ENCODE results near the gene NHEJ1.

NHEJ1 gene

DNA sequence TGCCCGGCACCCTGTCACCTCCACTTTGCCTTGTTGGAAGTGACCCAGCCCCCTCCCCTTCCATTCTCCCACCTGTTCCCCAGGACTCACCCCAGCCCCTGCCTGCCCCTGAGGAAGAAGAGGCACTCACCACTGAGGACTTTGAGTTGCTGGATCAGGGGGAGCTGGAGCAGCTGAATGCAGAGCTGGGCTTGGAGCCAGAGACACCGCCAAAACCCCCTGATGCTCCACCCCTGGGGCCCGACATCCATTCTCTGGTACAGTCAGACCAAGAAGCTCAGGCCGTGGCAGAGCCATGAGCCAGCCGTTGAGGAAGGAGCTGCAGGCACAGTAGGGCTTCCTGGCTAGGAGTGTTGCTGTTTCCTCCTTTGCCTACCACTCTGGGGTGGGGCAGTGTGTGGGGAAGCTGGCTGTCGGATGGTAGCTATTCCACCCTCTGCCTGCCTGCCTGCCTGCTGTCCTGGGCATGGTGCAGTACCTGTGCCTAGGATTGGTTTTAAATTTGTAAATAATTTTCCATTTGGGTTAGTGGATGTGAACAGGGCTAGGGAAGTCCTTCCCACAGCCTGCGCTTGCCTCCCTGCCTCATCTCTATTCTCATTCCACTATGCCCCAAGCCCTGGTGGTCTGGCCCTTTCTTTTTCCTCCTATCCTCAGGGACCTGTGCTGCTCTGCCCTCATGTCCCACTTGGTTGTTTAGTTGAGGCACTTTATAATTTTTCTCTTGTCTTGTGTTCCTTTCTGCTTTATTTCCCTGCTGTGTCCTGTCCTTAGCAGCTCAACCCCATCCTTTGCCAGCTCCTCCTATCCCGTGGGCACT lies 21.9 kb upstream of the NHEJ1 start:
- no peak for DNase-seq

DNA sequence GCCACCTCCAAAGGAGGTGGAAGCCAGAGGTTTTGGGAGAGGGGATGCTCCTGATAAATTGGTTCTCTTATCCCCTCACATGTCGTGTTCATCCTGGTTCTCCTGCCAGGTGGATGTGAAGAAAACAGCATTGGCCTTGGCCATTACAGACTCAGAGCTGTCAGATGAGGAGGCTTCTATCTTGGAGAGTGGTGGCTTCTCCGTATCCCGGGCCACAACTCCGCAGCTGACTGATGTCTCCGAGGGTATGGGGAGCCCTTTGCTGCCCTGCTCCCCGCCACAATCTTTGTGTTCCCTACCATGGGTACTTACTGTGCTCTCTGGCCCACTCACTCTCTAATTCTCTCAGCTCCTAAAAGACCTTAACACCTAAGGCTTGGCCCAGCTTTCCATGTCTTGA lies 20.9 kb upstream of the NHEJ1 start:
- DNase-seq, result no peak

DNA sequence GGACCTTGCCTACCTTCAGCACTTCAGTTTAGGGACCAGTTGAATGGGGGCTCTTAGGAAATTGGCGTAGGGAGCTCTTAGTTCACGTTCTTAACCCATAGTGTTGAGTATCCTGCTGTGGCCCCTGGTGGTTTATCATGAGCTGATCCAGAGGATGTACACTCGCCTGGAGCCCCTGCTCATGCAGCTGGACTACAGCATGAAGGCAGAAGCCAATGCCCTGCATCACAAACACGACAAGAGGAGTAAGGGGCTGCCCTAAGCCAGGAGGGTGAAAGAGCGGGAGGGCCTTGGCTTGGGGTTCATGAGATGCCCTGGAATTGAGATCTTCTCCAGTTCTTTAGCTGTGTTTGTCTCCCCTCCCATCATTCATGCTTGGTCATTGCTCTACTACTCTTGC lies 20.3 kb upstream of the NHEJ1 start:
- DNase-seq, result no peak

DNA sequence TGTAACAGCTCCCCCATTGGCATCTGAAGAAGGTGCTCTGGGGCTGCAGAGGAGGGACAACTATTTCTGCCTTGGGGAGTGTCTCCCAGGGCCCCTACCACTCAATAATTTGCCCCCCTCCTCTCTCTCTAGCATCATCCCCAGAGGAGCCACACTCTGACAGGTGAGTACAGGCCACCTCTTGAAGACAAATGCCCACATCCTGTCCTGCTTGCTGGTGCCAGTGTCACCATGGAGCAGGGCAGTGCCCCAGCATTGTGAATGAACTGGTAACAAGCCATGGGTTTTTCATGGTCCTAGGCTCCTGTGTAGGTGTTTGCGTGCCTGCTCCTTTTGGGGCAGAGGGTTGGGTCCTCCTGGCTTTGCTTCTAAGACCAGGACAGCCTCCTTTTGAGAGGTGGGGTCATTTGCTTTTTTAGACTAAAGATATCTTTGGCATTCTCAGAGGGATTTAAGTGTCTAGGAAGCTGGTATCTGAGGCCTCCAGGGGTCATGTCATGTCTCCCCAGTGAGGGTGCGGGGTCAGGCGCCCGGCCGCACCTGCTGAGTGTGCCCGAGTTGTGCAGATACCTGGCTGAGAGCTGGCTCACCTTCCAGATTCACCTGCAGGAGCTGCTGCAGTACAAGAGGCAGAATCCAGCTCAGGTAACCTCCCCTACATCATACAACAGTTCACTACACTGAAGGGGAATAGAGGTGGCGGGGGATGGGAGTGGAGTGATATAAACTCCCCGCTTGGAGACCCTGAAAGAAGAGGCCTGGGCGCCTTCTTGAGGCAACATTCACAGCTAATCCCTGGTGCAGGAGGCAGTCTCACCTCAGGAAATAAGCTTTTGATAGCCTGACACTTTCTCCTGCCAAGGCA lies 19.2 kb upstream of the NHEJ1 start:
- no peak for DNase-seq

DNA sequence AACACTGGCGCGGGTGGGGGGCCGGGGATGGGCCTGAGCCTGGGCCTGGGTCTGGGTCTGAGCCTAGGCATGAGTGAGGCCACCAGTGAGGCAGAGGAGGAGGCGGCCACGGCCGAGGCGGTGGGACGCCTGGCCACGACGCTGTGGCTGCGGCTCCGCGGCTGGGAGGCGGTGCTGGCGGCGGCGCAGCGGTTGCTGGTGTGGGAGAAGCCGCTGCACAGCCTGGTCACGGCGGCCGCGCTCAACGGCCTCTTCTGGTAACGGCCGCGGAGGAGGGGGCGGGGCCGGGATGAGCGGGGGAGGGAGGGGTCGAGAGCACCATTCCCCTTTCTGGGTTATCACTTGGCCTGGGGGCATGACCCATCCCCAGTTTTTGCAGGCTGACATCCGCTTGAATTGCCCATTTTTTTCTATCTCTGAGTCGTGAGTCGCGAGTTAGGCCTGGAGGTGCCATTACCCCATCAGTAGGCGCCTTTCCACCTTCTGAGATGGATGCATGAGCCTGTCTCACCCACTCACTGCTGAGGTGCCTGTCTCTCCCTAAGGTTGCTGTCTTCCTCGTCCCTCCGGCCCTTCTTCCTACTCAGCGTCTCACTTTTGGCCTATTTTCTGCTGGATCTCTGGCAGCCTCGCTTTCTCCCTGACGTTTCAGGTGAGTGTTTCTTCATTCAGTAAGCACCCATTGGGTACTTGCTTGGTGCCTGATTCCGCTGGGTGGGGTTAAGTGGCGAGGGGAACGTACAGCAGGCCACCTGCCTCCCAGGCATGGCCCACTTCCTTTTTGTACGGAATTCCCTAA lies 18.0 kb upstream of the NHEJ1 start:
- no peak for DNase-seq

DNA sequence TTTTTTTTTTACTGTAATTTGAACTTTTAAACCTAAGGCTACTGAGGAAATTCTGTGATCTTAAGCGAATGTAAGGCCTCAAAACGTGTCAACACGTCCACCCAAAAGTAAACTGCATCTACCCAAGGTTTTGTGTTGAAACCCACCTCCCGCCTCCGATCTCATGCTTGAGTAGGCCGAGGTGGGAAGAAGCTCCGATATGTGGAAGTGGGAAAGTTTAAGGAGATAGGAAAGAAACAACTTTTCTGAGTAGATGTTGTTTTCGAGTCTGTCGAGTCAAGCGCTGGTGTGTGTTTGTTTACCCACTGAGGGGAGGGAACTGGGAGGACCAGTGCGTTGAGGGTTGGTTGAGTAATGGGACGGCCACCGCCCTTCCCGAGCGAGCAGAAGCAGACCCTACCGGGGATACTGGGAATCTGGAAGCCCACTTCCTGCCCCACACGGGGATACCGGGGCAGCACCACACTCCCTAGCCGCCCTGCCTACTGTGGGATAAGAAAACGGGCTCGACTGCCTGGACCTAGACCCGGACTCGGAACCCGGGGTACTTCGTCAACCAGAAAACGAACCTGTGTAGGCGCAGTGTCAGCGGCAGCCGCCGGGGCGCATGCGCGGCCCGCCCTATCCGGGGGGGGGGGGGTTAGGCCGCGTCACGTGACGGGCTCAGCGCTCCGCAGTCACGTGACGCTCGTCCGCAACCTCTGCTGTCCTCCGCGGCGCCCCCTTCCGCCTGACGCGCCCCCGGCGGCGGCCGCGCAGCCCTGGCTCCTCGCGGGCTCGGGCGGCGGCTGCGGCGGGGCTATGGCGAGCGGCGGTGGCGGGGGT lies 17.1 kb upstream of the NHEJ1 start, which contains the start of gene RETREG2:
RETREG2 (plus strand) TSS at position 724 of the 825 bp plus-strand sequence; CDS start at position 802, 78 bp downstream.
- peak; percentile 36 for DNase-seq

DNA sequence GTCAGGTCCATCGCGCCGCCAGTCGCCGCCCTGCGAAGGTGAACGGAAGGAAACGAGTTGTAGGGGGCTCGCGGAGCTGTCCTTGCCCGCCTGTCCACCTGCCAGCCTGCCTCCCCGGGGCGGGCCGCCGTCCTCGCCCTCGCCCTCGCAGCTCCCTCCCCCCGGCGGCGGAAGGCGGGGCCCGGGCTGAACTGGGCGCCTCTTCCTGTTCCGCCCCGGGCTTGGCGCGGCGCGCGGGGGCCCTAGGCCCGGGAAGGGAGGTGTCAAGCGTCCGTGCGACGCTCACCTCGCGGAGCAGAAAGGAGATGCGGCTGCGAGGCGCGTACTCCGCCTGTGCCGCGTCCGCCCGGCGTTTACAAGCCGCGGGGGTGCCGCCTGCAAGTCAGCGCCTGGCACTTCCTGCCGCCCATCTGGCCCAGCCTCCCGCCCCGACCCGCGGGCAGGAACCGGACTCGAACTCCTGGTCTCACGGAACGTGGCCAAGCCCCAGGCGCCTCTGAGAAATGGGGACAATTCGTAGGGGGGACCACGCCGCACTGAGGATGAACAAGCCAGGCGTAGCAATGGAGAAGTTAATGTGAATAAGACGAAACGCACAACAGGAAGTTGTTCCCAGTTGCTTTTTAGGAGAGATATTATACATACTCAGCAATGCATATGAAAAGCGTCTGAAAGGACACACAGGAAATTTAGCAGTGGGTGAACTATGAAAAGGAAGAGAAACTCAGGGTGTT lies 16.4 kb upstream of the NHEJ1 start, which contains the start of gene CNPPD1:
CNPPD1 (minus strand) TSS at position 108 of the 734 bp plus-strand sequence; CDS start at position 11, 97 bp downstream.
- peak; percentile 36 for DNase-seq

DNA sequence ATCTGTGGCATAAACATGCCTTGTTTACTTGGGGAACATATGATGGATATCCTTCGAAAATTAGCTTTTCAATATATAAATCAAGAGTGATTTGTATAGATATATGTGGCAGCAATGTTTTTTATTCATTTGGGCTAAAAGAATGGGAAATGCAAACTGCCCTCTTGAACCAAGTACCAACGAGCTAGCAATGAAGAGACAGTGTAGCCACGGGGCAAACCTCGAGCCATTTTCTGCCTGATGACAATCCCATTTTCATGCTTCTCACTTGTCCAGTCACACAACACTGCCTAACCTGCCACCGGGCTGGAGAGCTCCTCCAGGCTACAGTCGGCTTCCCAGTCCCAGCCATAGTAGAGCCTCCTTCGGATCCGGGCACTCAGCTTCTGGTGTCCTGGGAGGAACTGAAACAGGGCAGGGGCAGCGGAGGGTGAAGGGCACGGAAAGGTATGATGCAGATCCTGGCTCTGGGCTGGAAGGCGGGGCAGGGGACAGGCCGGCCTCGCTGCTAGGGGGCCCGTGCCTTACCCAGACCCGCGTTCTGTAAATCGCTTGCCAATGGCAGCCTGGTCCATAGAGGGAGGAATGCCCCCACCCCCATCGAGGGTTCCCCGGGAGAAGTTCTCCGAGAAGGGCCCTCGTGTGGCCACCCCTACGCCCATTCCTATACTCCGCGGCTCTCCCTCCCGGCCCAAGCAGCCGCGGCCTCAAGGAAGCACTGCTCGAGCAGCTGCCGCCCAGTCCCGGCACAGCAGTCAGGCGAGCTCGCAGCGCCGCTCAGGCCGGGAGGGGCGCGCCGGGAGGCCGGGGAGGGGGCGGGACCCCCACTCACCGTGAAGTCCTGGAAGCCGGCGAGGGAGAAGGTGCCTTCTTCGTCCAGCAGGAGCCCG lies 15.6 kb upstream of the NHEJ1 start:
- DNase-seq, result no peak

DNA sequence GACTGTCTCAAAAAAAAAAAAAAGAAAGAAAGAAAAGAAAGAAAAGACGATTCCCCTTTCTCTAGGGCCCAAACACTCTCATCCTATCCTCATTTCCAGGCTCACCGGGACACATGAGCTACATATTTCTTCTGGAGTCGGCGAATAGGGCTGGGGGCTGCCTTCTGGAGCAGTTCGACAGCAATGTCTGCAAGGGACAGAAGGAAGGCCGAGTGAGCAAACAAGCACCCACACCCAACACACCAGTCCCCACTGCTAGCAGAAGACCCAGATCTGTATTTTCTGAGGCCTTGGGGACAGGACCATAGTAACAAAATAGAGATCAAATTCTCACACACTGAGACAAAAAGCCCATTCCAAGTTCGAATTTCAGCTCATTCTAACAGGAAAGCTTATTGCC lies 14.9 kb upstream of the NHEJ1 start:
- DNase-seq, result no peak

DNA sequence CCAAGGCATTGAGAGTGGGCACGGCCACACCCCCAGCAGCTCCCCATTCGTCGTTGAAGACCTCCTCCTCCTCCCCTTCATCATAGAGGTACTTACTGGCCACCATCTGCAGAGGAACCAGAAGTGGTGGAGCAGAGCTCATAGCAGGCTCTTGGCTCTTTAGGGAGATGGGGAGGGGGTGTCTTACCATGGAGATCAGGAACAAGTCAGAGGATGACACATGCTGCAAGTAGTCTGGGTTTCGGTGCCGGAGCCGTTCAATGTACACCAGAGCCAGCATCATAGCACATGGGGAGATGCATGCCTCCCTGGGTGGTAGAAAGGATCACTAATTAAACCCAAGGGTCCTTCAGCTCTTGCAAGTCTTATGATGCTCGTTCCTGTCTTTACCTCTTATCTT lies 14.2 kb upstream of the NHEJ1 start:
- no peak for DNase-seq

DNA sequence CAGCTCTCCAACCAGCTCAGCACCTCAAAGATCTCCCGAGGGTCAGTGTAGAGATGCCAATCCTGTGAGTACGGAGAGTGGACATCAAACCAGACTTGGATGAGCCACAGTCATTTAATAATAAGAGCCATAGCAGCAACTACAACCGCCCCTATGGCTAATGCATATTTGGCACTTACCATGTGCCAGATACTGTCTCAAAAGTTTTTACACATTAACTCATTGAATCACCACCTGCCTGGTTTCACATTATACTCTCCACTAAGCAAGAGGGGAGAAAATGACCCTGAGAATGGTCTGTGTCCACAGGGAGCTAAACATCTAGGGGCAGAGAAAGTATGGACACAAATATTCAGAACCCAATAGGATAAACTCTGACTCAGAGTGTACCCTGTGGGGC lies 13.5 kb upstream of the NHEJ1 start:
- no peak for DNase-seq

DNA sequence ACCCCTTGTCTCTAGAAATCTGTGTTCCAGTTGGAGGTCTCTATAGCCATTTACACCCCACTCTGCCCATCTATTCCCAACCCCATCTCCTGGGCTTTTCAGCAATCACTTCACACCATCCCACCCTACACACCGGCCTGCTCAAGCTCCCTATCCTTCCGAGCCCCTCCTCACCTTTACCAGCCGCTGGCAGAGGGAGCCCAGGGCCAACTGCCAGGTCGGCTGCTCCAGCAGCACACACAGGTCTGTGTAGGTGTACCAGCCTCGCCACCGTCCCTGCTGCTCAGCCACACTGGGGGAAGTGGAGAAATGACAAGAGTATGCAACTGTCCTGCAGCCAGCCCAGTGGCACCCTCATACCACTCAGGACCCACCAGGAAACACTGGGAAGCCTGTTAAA lies 12.6 kb upstream of the NHEJ1 start:
- no peak for DNase-seq

DNA sequence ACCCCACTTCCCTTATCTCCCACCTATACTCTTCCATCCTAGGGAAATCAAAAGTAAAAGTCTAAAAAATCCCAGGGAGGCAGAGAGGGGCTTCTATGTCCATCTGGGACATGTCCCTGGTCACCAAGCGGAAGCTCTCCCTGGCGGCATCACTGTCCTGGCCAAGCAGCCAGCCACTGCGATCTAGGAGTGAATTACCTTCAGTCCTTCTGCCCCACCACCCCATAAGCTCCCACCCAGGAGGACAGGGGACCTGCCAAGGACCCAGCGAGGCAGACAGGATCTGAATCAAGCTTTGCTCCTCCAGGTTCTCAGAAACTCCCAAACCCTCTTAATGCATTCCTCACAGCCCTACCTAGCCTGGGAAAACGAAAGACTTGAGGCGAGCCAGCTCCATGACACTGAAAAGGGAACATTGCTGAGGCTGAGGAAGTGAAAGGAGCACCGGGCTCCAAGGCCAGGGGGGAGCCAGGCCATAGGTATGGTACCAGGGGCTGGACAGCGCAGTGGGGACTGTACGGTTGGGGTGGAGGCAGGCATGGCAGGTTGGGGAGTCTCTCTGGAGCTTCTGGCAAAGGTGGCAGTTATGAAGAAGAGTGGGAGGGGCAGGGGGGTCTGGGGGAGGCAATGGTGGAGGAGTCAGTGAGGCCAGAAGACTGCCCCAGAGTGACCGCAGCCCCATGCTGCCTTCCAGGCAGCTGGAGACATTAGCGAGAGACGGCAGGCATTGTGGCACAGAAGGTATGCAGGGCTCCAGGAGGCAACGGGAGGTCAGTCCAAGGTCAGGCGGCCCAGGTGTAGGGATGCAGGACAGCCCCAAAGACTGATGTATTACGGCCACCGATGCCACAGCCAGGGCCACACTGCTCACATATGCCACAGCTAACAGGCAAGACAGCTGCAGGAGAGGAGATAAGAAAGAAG lies 11.9 kb upstream of the NHEJ1 start:
- DNase-seq, result no peak

DNA sequence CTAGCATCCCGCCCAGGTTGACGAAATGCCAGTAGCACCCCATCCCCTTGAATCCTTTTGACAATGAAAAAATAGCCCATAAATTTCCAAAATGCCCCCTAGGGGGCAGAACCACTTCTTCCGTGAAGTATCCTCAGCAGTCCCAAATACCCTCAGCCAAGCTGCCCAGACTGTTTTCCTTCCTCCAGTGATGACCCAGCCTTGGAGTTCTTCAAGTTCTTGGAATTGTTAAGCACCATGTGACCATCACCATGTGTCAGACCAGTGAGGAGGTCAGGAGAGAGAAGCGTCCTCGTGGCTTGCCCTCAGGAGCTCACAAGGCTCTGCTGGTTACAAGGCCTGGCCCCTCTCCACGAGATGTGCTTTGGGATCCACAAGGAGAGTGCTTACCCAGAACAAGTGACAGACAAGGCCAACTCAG lies 10.6 kb upstream of the NHEJ1 start:
- DNase-seq, result no peak

DNA sequence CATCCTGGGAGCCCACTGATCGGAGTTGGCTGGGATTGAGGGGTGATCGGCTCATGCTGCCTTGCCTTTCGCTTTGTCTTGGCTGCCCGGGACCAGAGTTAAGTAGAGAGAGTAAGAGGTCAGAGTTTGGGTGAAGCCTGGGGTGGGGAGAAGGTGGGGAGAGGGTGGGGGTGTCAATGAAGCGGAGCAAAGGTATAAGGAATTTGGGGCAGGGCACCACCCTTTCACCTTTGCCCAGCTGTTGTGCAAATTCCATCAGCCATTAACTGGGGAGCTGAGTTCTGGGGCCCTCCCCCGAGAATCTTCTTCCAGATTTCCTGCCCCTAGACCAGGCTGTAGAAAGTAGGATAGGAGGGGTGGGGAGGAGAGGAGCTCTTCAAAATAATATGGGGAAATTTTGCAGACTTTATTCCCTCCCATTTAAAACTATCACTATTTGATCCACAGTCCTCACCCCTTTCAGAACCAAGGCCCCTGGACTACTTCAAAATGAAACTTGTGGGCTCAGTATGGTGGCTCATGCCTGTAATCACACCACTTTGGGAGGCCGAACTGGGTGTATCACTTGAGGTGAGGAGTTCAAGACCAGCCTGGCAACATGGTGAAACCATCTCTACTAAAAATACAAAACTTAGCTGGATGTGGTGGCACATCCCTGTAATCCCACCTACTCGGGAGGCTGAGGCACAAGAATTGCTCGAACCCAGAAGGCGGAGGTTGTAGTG lies 9.5 kb upstream of the NHEJ1 start, which contains the start of gene SLC23A3:
SLC23A3 (minus strand) TSS at position 100 of the 725 bp plus-strand sequence; CDS start at position 55, 45 bp downstream.
- DNase-seq, result no peak

DNA sequence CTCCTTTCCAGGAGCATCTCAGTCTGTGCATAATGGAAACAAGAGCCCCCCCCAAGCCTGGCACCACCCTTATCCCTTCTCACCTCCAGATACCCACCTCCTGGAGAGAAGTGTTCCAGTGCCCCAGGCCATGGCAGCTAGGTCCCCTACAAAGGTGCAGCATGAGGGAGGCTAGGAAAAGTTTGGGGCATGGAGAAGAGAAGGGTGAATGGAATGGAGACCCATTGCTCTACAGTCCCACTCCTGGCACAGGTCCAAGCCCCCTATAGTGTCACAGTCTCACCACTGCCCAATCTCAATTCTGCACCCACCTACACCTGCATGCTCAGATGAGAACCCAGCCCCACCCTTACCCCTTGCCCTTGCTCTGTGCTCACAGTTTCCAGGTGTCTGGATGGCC lies 8.3 kb upstream of the NHEJ1 start:
- no peak for DNase-seq

DNA sequence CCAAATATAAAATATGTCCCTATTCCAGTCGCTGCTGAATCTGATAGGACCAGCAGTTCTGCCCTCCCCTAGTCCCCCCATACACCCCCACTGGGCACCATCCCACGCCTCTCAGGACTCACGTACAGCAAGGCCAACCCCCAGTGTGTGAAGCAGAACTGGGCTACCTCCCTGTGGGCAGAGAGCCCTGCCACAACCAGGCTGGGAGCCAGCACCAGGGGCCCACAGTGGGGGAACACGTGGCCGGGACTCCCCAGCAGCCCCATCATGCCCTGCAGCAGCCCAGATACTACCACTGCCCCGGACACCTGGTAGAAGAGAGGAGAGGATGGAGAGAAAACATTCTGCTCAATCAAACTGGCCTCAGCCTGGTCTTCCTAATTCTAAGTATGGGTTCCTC lies 7.9 kb upstream of the NHEJ1 start:
- no peak for DNase-seq

DNA sequence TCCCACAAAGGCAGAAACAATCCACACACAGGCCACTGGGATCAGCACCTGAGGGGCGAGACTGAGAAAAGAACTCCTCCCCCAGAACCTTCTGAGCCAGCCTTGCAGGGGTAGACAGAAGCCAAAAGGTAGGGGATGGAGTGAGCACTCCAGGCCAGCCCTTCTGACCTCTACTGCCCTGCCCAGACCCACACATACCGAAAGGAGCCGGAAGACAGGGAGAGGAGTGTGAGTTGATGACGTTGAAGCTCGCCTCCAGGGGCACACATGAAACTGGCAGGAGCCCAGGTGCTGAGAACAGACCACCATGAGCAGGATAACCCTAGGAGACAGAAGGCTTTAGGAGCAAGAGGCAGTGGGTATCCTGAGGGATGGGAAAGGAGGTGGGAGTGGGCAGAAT lies 7.4 kb upstream of the NHEJ1 start:
- DNase-seq, result no peak

Data from NCI-H1048 (cell line).